Omental fat pad (tissue), 4 donors: ENCODE results near the gene TRIM41. TPM values are rescaled to one million over a fixed set of nuclear protein-coding genes. Genes with fewer than 3 reads are reported as not detected.

Source experiments
- ATAC-seq: fragments of 150-250 bp; one replicate; pipeline ENCODE4 v1.9.1; 2016; ENCODE audit warnings: mild to moderate bottlenecking, moderate library complexity; ENCODE audit not compliant: low FRiP score
- DNase-seq: peaks from one replicate; pipeline ENCODE4 v3.0.0-alpha.2; 2019; ENCODE audit warnings: low spot score
- CTCF ChIP-seq, 3 donors: fragments of 450-650 bp; IDR thresholded peaks; one replicate each; pipeline ENCODE4 v1.5.1; 2016 to 2017; ENCODE audit warnings: antibody characterized with exemption in 3 of 3, mild to moderate bottlenecking in 3 of 3, moderate library complexity in 2 of 3
- total RNA-seq, 4 donors: library from RNA; depleted of rRNA; stranded (reverse); fragments of >200 nt; gene quantifications; one replicate each; pipeline ENCODE4 v1.1.0, GENCODE V29; 2016

The TRIM41 gene
- total RNA-seq, 4 donors from 2014 or later, result 9.8 to 16.4 (median 12.6) TPM

GRCh38 chr5:181221105-181221791 is 1.8 kb upstream of the TRIM41 start:
- no peak for ATAC-seq
- TF ChIP-seq CTCF (IDR thresholded peaks at IDR 0.05), result no peak
- DNase-seq, result no peak

- peak; percentile 99 for DNase-seq
- no peak for TF ChIP-seq CTCF (IDR thresholded peaks at IDR 0.05)
- peak; percentile 38 for ATAC-seq
Measured at GRCh38 chr5:181221792-181222629, 1.1 kb upstream of the TRIM41 start.

- ATAC-seq, result no peak
- no peak for DNase-seq
- TF ChIP-seq CTCF (IDR thresholded peaks at IDR 0.05), result peak in 1 of 3 donors; percentile 1
Measured at GRCh38 chr5:181222630-181223057, 437 bp upstream of the TRIM41 start.

DNA sequence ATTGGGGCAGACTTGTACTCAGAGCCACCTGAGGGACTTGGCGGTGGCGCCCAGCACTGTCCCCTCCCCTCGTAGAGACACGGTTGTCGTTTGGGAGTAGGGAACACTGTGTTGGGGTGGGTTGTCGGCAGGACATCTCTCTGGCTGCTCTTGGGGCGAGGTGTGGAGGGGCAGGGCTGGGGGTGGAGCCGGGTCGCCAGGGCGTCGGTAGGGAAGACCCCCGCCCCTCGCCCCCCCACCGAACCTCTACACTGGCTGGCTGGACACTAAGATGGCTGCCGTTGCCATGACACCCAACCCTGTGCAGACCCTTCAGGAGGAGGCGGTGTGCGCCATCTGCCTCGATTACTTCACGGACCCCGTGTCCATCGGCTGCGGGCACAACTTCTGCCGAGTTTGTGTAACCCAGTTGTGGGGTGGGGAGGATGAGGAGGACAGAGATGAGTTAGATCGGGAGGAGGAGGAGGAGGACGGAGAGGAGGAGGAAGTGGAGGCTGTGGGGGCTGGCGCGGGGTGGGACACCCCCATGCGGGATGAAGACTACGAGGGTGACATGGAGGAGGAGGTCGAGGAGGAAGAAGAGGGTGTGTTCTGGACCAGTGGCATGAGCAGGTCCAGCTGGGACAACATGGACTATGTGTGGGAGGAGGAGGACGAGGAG is 778 bp downstream of the TRIM41 start:
- no peak for ATAC-seq
- TF ChIP-seq CTCF (IDR thresholded peaks at IDR 0.05), result no peak
- DNase-seq, result no peak

GRCh38 chr5:181224390-181225229 is 1.5 kb downstream of the TRIM41 start:
- no peak for TF ChIP-seq CTCF (IDR thresholded peaks at IDR 0.05)
- DNase-seq, result no peak
- no peak for ATAC-seq

DNA sequence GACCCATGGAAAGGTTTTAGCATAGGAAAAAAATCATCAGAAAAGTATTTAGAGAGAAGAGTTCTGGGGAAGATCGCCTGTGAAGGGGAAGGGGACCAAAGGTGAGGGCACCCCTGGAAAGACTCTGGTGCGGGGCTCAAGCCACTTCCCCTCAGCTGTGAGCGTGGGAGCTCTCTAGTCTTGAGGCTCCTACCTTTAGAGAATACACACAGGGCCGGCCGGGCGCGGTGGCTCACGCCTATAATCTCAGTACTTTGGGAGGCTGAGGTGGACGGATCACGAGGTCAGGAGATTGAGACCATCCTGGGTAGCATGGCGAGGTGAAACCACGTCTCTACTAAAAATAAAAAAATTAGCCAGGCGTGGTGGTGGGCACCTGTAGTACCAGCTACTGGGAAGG is 6.9 kb downstream of the TRIM41 start:
- DNase-seq, result no peak
- no peak for ATAC-seq
- no peak for TF ChIP-seq CTCF (IDR thresholded peaks at IDR 0.05)
